Gastroesophageal sphincter (tissue), 3 donors: ENCODE data around the gene PLEKHA8.

Experiments used
- CTCF ChIP-seq, 4 experiments: fragments of 200-600 bp in 2 of 4; fragments of 450-650 bp in 2 of 4; sonication (generic) in 1 of 4; IDR thresholded peaks; one replicate each; pipeline ENCODE4 v1.5.1; 2017 to 2019; ENCODE audit warnings: antibody characterized with exemption in 4 of 4, mild to moderate bottlenecking in 2 of 4, moderate library complexity in 2 of 4
- EP300 ChIP-seq: sonication (generic); formaldehyde crosslinking; IDR thresholded peaks from one replicate; pipeline ENCODE4 v1.6.1; 2017; ENCODE audit warnings: antibody characterized with exemption, mild to moderate bottlenecking
- POLR2A ChIP-seq, 2 donors: fragments of 450-650 bp; IDR thresholded peaks; one replicate each; pipeline ENCODE4 v1.6.1; 2017; ENCODE audit warnings: antibody characterized with exemption in 2 of 2, mild to moderate bottlenecking in 2 of 2, moderate library complexity in 1 of 2

DNA sequence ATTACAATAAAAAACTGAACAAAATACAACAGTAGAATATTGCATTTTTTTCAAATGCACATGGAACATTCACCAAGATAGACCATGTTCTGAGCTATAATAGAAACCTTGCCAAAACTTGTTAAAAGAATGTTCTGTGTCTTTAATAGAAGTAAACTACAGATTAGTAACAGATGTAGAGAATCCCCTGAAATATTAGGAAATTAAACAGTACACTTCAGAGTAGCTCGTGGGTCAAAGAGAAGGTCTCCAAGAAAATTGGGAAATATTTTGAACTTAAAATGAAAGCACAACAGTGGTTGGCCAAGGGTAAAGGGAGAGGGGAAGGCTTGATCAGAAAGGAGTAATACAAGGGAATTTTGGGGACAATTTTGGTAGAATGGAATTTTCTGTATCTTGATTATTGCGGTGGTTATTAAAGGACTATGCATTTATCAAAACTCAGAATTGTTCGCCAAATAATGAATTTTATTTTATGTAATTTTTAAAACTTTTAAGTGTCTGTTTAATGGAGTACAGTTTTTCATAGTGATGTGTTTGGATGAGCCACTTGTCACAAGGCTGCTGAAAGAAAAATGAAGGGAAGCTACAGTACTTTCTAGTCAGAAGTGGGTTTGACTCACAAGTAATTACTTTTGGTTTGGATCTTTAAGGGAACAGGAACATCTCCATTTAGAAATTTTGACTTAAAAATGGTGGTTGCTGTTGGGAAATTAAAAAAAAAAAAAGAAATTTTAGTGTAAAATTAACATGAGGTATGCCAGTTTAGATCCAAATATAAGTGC, 10.2 kb downstream of the PLEKHA8 start:
- TF ChIP-seq CTCF (IDR thresholded peaks at IDR 0.05), result no peak
- TF ChIP-seq POLR2A (IDR thresholded peaks at IDR 0.05), result no peak
- TF ChIP-seq EP300, result no peak
